Natural killer cell (primary cell): Measurements from ENCODE around the gene CCDC134. TPM values are rescaled to one million over a fixed set of nuclear protein-coding genes. Genes with fewer than 3 reads are reported as not detected.

ENCODE experiments used
- ATAC-seq, 3 donors: fragments of 150-1000 bp in 2 of 3; fragments of 200-7000 bp in 1 of 3; cut with Tn5 transposase; 1 replicate in 1 of 3; 2 replicates in 2 of 3; pipeline ENCODE4 v1.10.0; 2021; ENCODE audit warnings: mild to moderate bottlenecking in 2 of 3, moderate library complexity in 2 of 3
- DNase-seq, 2 donors: peaks; one replicate each; pipeline versions ENCODE4 v3.0.0 to v3.0.0-alpha.2; 2013 to 2021; ENCODE audit warnings: mixed read lengths in 1 of 2
- H3K27ac ChIP-seq: one replicate; pipeline ENCODE4 v1.5.1; 2013; ENCODE audit warnings: mild to moderate bottlenecking, low read length
- H3K27me3 ChIP-seq: one replicate; pipeline ENCODE4 v1.6.1; 2013; ENCODE audit warnings: low read length; ENCODE audit not compliant: control insufficient read depth, insufficient read depth
- H3K36me3 ChIP-seq: one replicate; pipeline ENCODE4 v1.6.1; 2013; ENCODE audit warnings: low read length; ENCODE audit not compliant: control insufficient read depth, insufficient read depth
- H3K4me1 ChIP-seq: one replicate; pipeline ENCODE4 v1.6.1; 2013; ENCODE audit warnings: low read length; ENCODE audit not compliant: control insufficient read depth, insufficient read depth
- H3K4me3 ChIP-seq: one replicate; pipeline ENCODE4 v1.5.1; 2013; ENCODE audit warnings: low read length
- H3K9me3 ChIP-seq: one replicate; pipeline ENCODE4 v1.6.1; 2013; ENCODE audit warnings: low read length; ENCODE audit not compliant: control insufficient read depth, insufficient read depth
- H3K27ac Mint-ChIP-seq, 2 donors: one replicate each; pipeline ENCODE4 v1.8.0; 2022; ENCODE audit warnings: mild to moderate bottlenecking in 2 of 2, mixed read lengths in 2 of 2, moderate library complexity in 1 of 2
- H3K27me3 Mint-ChIP-seq, 2 donors: one replicate each; pipeline ENCODE4 v1.8.0; 2022; ENCODE audit warnings: low read depth in 2 of 2, mixed read lengths in 2 of 2
- H3K36me3 Mint-ChIP-seq: one replicate; pipeline ENCODE4 v1.8.0; 2022; ENCODE audit warnings: mixed read lengths
- H3K4me1 Mint-ChIP-seq, 2 donors: one replicate each; pipeline ENCODE4 v1.8.0; 2022; ENCODE audit warnings: mixed read lengths in 2 of 2
- H3K4me3 Mint-ChIP-seq: one replicate; pipeline ENCODE4 v1.8.0; 2022; ENCODE audit warnings: mild to moderate bottlenecking, moderate library complexity, mixed read lengths
- H3K9me3 Mint-ChIP-seq, 2 donors: one replicate each; pipeline ENCODE4 v1.8.0; 2022; ENCODE audit warnings: mixed read lengths in 2 of 2
- WGBS: methylation state at CpG from one replicate; pipeline ENCODE4 v1.1.7; 2013; ENCODE audit warnings: missing lambda C conversion rate; ENCODE audit not compliant: insufficient coverage; 5-methylcytosine and 5-hydroxymethylcytosine counted together
- intact Hi-C: fragments of 100-400 bp; cut with micrococcal nuclease; formaldehyde crosslinking; loops from one replicate; pipeline ENCODE4 v1.14.2; 2022
- total RNA-seq, 4 donors: library from RNA; stranded (reverse); fragments of 120-200 nt in 1 of 4; gene quantifications; one replicate each; pipeline versions ENCODE4 v1.2.3 to v1.2.4, GENCODE V29; 2013 to 2022
- TF ChIP-seq, protein P1 (sequence below): fragments of 200-600 bp; IDR thresholded peaks from one replicate; pipeline ENCODE4 v1.8.0; 2022; ENCODE audit warnings: antibody characterized with exemption

Gene CCDC134
- total RNA-seq, 3 donors from 2014 or later (not counting 1 experiment from before 2014, with no cell fraction given) = 16.4 to 22.1 (median 16.7) TPM

DNA sequence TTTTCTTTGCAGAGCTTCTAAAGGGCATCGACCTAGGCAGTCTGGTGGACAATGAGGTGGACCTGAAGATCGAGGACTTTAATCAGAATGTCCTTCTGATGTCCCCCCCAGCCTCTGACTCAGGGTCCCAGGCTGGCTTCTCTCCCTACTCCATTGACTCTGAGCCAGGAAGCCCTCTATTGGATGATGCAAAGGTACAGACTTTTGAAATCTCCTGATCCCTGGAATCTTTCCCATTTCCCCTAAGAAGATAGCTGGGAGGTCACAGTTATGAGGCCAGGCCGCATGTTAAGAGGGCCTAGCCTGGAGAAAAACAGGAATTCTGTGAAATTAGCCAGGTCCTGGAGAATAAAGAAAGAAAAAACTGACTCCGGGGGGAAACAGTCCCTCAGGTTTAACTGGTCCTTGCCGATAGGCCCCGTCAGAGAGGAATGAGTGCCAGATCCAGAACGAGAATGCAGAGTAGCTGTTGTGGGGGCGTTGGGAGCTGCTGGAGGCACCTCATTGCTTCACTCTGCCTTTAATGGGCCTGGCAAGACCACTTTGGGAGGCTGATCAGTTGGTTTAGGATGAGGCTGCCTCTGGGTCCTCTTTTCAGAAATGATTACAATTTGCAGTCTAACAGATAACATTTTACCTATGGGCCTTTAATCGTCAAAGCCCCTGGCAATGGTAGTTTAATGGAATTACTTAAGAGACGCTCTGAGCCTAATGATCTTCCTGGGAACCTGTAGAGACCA lies 75.2 kb downstream of the CCDC134 start:
- no peak overlapping the region for H3K27ac ChIP-seq
- intact Hi-C loops = no loop called here
- Mint-ChIP-seq H3K36me3 (peaks cover 14% of the 10 kb centered on the region), H3K27ac (peak overlapping the region in 1 of 2 donors; percentile 14), H3K9me3 (no peaks in the 10 kb centered on the region), H3K4me3 (no peak overlapping the region), H3K27me3 (no peaks in the 10 kb centered on the region), H3K4me1 (peaks cover 0 to 16% of the 10 kb centered on the region in 2 donors)
- DNase-seq = no peak
- no peak overlapping the region for H3K4me3 ChIP-seq
- no peak for ATAC-seq
- WGBS = 96% methylated on average over 10 of the region's 10 CpGs
- H3K9me3 ChIP-seq = no peaks in the 10 kb centered on the region
- TF ChIP-seq, protein P1, sequence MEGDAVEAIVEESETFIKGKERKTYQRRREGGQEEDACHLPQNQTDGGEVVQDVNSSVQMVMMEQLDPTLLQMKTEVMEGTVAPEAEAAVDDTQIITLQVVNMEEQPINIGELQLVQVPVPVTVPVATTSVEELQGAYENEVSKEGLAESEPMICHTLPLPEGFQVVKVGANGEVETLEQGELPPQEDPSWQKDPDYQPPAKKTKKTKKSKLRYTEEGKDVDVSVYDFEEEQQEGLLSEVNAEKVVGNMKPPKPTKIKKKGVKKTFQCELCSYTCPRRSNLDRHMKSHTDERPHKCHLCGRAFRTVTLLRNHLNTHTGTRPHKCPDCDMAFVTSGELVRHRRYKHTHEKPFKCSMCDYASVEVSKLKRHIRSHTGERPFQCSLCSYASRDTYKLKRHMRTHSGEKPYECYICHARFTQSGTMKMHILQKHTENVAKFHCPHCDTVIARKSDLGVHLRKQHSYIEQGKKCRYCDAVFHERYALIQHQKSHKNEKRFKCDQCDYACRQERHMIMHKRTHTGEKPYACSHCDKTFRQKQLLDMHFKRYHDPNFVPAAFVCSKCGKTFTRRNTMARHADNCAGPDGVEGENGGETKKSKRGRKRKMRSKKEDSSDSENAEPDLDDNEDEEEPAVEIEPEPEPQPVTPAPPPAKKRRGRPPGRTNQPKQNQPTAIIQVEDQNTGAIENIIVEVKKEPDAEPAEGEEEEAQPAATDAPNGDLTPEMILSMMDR = no peak
- no peaks in the 10 kb centered on the region for H3K27me3 ChIP-seq
- peaks cover 14% of the 10 kb centered on the region for H3K4me1 ChIP-seq
- peaks cover 54% of the 10 kb centered on the region for H3K36me3 ChIP-seq

Other genes starting within 250 kb of the CCDC134 start
- not detected for gene CSDC2, start 239.7 kb upstream of the CCDC134 start, total RNA-seq
- gene PMM1, start 210.8 kb upstream of the CCDC134 start, total RNA-seq = 10 to 100 TPM; 13.1 to 20.4 (median 16.4) TPM
- 10 to 100 TPM; 15.0 to 22.2 (median 20.6) TPM for gene DESI1, start 179.6 kb upstream of the CCDC134 start, total RNA-seq
- gene XRCC6, start 179.4 kb upstream of the CCDC134 start, total RNA-seq = 100 to 1,000 TPM; 134 to 142 (median 140) TPM
- 100 to 1,000 TPM in 2 of 3 donors, 10 to 100 TPM in 1; 100.0 to 106 (median 101) TPM for gene SNU13, start 111.8 kb upstream of the CCDC134 start, total RNA-seq
- 10 to 100 TPM; 44.7 to 75.6 (median 50.3) TPM for gene MEI1, start 101.2 kb upstream of the CCDC134 start, total RNA-seq
- 100 to 1,000 TPM; 101 to 106 (median 105) TPM for gene SREBF2, start 32.4 kb downstream of the CCDC134 start, total RNA-seq
- under 1 TPM in 1 of 3 donors, not detected in 2; 0.24 TPM for gene SHISA8, start 114.4 kb downstream of the CCDC134 start, total RNA-seq
- 1 to 10 TPM; 2.4 to 3.2 (median 2.7) TPM for gene TNFRSF13C, start 126.1 kb downstream of the CCDC134 start, total RNA-seq
- 1 to 10 TPM; 4.2 to 7.1 (median 6.1) TPM for gene CENPM, start 146.5 kb downstream of the CCDC134 start, total RNA-seq
- gene SEPTIN3, start 168.8 kb downstream of the CCDC134 start, total RNA-seq = under 1 TPM in 1 of 3 donors, not detected in 2; 0.38 TPM
- gene WBP2NL, start 198.1 kb downstream of the CCDC134 start, total RNA-seq = 1 to 10 TPM; 1.7 to 3.6 (median 3.0) TPM